Measurements from ENCODE around the gene RFTN2. TPM values are rescaled to one million over a fixed set of nuclear protein-coding genes. Genes with fewer than 3 reads are reported as not detected.
"Not testable (repeated sequence)": the region's sequence is repeated elsewhere in the genome, so short reads cannot be mapped to it uniquely, and the experiment has no call there.

RFTN2 gene
- total RNA-seq, 1 donor from 2014 or later, result not detected

- H3K9me3 Mint-ChIP-seq; H3K27ac Mint-ChIP-seq; H3K4me1 Mint-ChIP-seq (ENCODE audit: low read depth); H3K4me3 Mint-ChIP-seq (ENCODE audit: low read depth); DNase-seq (ENCODE audit: low spot score); H3K27me3 Mint-ChIP-seq (ENCODE audit: low read depth); intact Hi-C loops (cut with micrococcal nuclease): not testable (repeated sequence)
- peaks cover 41% of the 10 kb centered on the region for H3K36me3 Mint-ChIP-seq (ENCODE audit: low read depth)
Observed at GRCh38 chr2:197551260-197551659, 124.1 kb downstream of the RFTN2 start.

- Mint-ChIP-seq H3K36me3 (ENCODE audit: low read depth) (peaks cover 45% of the 10 kb centered on the region), H3K27ac (no peak overlapping the region), H3K9me3 (no peaks in the 10 kb centered on the region), H3K4me1 (ENCODE audit: low read depth) (no peaks in the 10 kb centered on the region), H3K27me3 (ENCODE audit: low read depth) (no peaks in the 10 kb centered on the region), H3K4me3 (ENCODE audit: low read depth) (no peak overlapping the region)
- no peak for DNase-seq (ENCODE audit: low spot score)
- intact Hi-C loops (cut with micrococcal nuclease), result no loop called here
Observed at GRCh38 chr2:197548582-197548981, 126.8 kb downstream of the RFTN2 start.

- H3K4me3 Mint-ChIP-seq (ENCODE audit: low read depth), result no peak overlapping the region
- no peak for DNase-seq (ENCODE audit: low spot score)
- peaks cover 54% of the 10 kb centered on the region for H3K36me3 Mint-ChIP-seq (ENCODE audit: low read depth)
- H3K4me1 Mint-ChIP-seq (ENCODE audit: low read depth), result no peaks in the 10 kb centered on the region
- no peaks in the 10 kb centered on the region for H3K27me3 Mint-ChIP-seq (ENCODE audit: low read depth)
- intact Hi-C loops (cut with micrococcal nuclease), result no loop called here
- H3K9me3 Mint-ChIP-seq, result no peaks in the 10 kb centered on the region
- H3K27ac Mint-ChIP-seq, result no peak overlapping the region
Observed at GRCh38 chr2:197547163-197547900, 128.1 kb downstream of the RFTN2 start.

- no peaks in the 10 kb centered on the region for H3K27me3 Mint-ChIP-seq (ENCODE audit: low read depth)
Observed at GRCh38 chr2:197543206-197543605, 132.2 kb downstream of the RFTN2 start.

GRCh38 chr2:197539734-197540133 lies 135.7 kb downstream of the RFTN2 start:
- H3K27ac Mint-ChIP-seq, result peak overlapping the region; percentile 31
- no peaks in the 10 kb centered on the region for H3K27me3 Mint-ChIP-seq (ENCODE audit: low read depth)
- no peak overlapping the region for H3K4me3 Mint-ChIP-seq (ENCODE audit: low read depth)
- no peaks in the 10 kb centered on the region for H3K9me3 Mint-ChIP-seq
- H3K4me1 Mint-ChIP-seq (ENCODE audit: low read depth), result peaks cover 15% of the 10 kb centered on the region
- peaks cover 77% of the 10 kb centered on the region for H3K36me3 Mint-ChIP-seq (ENCODE audit: low read depth)
- intact Hi-C loops (cut with micrococcal nuclease), result no loop called here
- no peak for DNase-seq (ENCODE audit: low spot score)

More at GRCh38 chr2:197543206-197543605, 132.2 kb downstream of the RFTN2 start:
- Mint-ChIP-seq H3K27ac (no peak overlapping the region), H3K36me3 (ENCODE audit: low read depth) (peaks cover 66% of the 10 kb centered on the region), H3K4me3 (ENCODE audit: low read depth) (no peak overlapping the region), H3K9me3 (no peaks in the 10 kb centered on the region), H3K4me1 (ENCODE audit: low read depth) (peaks cover 12% of the 10 kb centered on the region)
- intact Hi-C loops (cut with micrococcal nuclease), result no loop called here
- DNase-seq (ENCODE audit: low spot score), result no peak

GRCh38 chr2:197538412-197538811 lies 137.0 kb downstream of the RFTN2 start:
- H3K9me3 Mint-ChIP-seq, result no peaks in the 10 kb centered on the region
- peaks cover 22% of the 10 kb centered on the region for H3K4me1 Mint-ChIP-seq (ENCODE audit: low read depth)
- no peak overlapping the region for H3K4me3 Mint-ChIP-seq (ENCODE audit: low read depth)
- DNase-seq (ENCODE audit: low spot score), result no peak
- intact Hi-C loops (cut with micrococcal nuclease), result no loop called here
- H3K27ac Mint-ChIP-seq, result no peak overlapping the region
- peaks cover 81% of the 10 kb centered on the region for H3K36me3 Mint-ChIP-seq (ENCODE audit: low read depth)
- no peaks in the 10 kb centered on the region for H3K27me3 Mint-ChIP-seq (ENCODE audit: low read depth)

Other genes starting within 250 kb of the RFTN2 start
- gene SF3B1, start 240.6 kb downstream of the RFTN2 start, total RNA-seq, result 284 and 289 TPM in 2 replicates
- 19.9 and 20.8 TPM in 2 replicates for gene COQ10B, start 222.0 kb downstream of the RFTN2 start, total RNA-seq
- 749 and 761 TPM in 2 replicates for gene HSPD1, start 175.7 kb downstream of the RFTN2 start, total RNA-seq
- 301 and 309 TPM in 2 replicates for gene HSPE1, start 175.2 kb downstream of the RFTN2 start, total RNA-seq
- gene MOB4, start 159.5 kb downstream of the RFTN2 start, total RNA-seq, result 18.1 and 19.5 TPM in 2 replicates
- 16.8 and 17.2 TPM in 2 replicates for gene MARS2, start 29.8 kb upstream of the RFTN2 start, total RNA-seq
- gene BOLL, start 109.7 kb upstream of the RFTN2 start, total RNA-seq, result not detected in 2 replicates
- 1.8 and 2.0 TPM in 2 replicates for gene PLCL1, start 129.0 kb upstream of the RFTN2 start, total RNA-seq

Measured in activated T-helper 2 cell treated with anti-CD3 and anti-CD28 coated beads, Interferon-gamma antibody, Interleukin-2, Interleukin-4, amounts not matched to agents 10 μg/mL and 5 μg/mL and 100 μg/mL, durations not matched to agents 14 hours and 24 hours and 36 hours (primary cell).